ENCODE data around the gene GAS6.

GRCh38 chr13:113788413-113789135, 75.3 kb downstream of the GAS6 start:
- no peak for TF ChIP-seq KLF9 (tag by site-specific recombination; IDR thresholded peaks at IDR 0.05; ENCODE audit: low read depth)
- TF ChIP-seq CTCF (tag by site-specific recombination; IDR thresholded peaks at IDR 0.05), result no peak
- no peak for TF ChIP-seq ZNF768 (tag by site-specific recombination; IDR thresholded peaks at IDR 0.05)

All from HEK293 (cell line).